Measurements from ENCODE around the gene WDTC1.

WDTC1 gene

GRCh38 chr1:27296773-27297291 lies 62.4 kb downstream of the WDTC1 start:
- H3K4me3 ChIP-seq (ENCODE audit: control insufficient read depth, low read depth, low read length): no peak overlapping the region
- DNase-seq (ENCODE audit: low read depth): no peak
- TF ChIP-seq, protein P1, sequence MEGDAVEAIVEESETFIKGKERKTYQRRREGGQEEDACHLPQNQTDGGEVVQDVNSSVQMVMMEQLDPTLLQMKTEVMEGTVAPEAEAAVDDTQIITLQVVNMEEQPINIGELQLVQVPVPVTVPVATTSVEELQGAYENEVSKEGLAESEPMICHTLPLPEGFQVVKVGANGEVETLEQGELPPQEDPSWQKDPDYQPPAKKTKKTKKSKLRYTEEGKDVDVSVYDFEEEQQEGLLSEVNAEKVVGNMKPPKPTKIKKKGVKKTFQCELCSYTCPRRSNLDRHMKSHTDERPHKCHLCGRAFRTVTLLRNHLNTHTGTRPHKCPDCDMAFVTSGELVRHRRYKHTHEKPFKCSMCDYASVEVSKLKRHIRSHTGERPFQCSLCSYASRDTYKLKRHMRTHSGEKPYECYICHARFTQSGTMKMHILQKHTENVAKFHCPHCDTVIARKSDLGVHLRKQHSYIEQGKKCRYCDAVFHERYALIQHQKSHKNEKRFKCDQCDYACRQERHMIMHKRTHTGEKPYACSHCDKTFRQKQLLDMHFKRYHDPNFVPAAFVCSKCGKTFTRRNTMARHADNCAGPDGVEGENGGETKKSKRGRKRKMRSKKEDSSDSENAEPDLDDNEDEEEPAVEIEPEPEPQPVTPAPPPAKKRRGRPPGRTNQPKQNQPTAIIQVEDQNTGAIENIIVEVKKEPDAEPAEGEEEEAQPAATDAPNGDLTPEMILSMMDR (IDR thresholded peaks at IDR 0.05; ENCODE audit: control insufficient read depth, insufficient read depth, low read depth, low read length, missing control alignments): peak; percentile 73

DNA sequence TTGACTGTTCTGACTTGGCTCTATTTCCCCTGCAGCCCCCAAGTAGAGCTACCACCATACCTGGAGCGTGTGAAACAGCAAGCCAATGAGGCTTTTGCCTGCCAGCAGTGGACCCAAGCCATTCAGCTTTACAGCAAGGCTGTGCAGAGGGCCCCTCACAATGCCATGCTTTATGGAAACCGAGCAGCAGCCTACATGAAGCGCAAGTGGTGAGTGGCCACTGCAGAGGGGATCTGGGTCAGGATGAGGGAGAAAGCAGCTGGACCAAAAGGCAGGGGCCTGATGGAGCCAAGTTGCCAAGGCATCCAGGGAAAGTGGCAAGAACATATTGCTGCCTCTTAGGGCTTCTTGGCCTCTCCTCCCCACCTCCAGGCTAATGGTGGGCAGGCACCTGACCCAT lies 63.5 kb downstream of the WDTC1 start:
- H3K4me3 ChIP-seq (ENCODE audit: control insufficient read depth, low read depth, low read length): no peak overlapping the region
- DNase-seq (ENCODE audit: low read depth): no peak
- TF ChIP-seq, protein P1 (IDR thresholded peaks at IDR 0.05; ENCODE audit: control insufficient read depth, insufficient read depth, low read depth, low read length, missing control alignments): no peak

DNA sequence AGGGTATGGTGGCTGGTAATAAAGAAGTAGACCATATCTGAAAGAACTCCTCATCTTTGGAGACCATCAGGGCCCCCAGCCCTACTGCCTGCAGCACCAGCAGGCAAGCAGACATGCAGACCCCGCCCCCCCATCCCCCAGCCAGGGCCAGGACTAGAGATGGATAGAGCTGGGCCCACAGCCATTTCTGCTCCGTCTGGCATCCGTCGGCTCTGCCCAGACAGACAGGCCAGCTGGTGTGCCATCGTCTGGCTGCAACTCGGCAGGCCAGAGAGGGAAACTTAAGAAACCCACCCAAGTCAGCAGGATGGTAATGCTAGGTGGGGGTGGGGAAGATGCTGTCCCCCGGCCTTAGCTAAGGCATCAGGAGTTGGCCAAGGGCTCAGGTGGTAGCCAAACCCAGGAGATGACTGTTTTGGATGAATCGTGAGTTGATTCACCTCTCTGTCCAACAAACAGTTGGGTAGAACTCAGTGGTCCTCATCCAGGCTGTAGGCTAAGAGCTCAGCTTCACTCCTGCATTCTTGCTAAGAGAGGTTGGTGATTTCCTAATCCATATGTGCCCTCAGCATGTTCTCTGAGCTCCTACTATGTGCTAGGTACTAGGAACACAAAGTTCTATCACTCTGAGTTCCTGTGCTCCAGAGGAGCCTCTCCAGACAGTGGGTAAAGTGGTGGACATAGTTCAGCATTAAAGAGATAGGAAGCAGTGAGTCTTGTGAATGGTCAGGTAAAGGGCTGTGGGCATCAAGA lies 64.4 kb downstream of the WDTC1 start:
- TF ChIP-seq, protein P1 (IDR thresholded peaks at IDR 0.05; ENCODE audit: control insufficient read depth, insufficient read depth, low read depth, low read length, missing control alignments): no peak
- no peak overlapping the region for H3K4me3 ChIP-seq (ENCODE audit: control insufficient read depth, low read depth, low read length)
- DNase-seq (ENCODE audit: low read depth): no peak

GRCh38 chr1:27299385-27300271 lies 65.2 kb downstream of the WDTC1 start:
- DNase-seq (ENCODE audit: low read depth): peak; percentile 97
- H3K4me3 ChIP-seq (ENCODE audit: control insufficient read depth, low read depth, low read length): no peak overlapping the region
- TF ChIP-seq, protein P1 (IDR thresholded peaks at IDR 0.05; ENCODE audit: control insufficient read depth, insufficient read depth, low read depth, low read length, missing control alignments): no peak

- peak; percentile 72 for DNase-seq (ENCODE audit: low read depth)
- H3K4me3 ChIP-seq (ENCODE audit: control insufficient read depth, low read depth, low read length): no peak overlapping the region
- TF ChIP-seq, protein P1 (IDR thresholded peaks at IDR 0.05; ENCODE audit: control insufficient read depth, insufficient read depth, low read depth, low read length, missing control alignments): peak; percentile 98
These were observed 66.1 kb downstream of the WDTC1 start for GRCh38 chr1:27300341-27301051.

DNA sequence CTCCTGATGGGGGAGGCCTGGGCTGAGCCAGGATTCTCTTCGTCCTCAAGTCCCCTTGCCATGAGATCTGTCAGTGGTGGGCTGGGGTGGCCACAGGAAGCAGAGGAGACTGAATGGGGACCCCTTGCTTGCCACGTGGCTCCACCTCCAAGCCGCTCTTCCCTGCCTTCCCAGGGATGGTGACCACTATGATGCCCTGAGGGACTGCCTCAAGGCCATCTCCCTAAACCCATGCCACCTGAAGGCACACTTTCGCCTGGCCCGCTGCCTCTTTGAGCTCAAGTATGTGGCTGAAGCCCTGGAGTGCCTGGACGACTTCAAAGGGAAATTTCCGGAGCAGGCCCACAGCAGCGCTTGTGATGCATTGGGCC lies 66.6 kb downstream of the WDTC1 start:
- TF ChIP-seq, protein P1 (IDR thresholded peaks at IDR 0.05; ENCODE audit: control insufficient read depth, insufficient read depth, low read depth, low read length, missing control alignments): no peak
- H3K4me3 ChIP-seq (ENCODE audit: control insufficient read depth, low read depth, low read length): no peak overlapping the region
- no peak for DNase-seq (ENCODE audit: low read depth)
